SH-SY5Y (cell line): ENCODE data around the gene SLITRK3.

ENCODE experiments used
- GATA2 ChIP-seq: IDR thresholded peaks from 2 replicates; pipeline ENCODE4 v1.6.1; 2011; ENCODE audit warnings: mild to moderate bottlenecking, low read depth, low read length
- GATA3 ChIP-seq: IDR thresholded peaks from 2 replicates; pipeline ENCODE4 v1.6.1; 2011; ENCODE audit warnings: low read depth, mild to moderate bottlenecking, low read length, moderate library complexity

DNA sequence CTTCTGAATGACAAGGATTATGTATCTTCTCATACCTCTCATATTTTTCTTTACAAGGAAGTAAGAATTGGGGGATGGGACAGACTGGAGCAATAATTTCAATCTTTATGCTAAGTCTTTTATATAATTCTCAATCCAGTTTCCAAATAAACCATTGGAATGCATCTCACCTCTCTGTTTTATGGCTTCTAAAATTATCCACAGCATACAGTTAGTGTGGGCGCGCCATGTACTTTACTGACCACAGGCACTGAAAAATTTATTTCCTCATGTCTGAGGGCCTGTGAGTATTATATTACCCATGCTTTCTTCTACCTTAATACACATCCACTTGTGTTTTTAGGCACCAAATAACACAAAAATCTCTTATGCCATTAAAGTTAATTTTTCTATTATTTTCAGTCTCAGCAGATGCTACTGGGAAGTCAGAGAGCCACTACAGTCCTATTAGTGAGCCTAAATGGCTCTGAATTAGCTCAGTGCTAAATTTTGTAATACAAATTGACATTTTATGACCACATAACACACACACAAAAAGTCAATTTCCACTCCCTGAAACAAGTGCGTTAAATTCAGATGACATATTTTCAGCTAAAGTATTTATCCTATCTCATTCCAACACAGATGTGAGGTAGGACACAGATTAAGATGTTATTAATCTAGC lies 39.3 kb downstream of the SLITRK3 start:
- TF ChIP-seq GATA2 (no peak), GATA3 (no peak)
